Naive B cell (primary cell): ENCODE results near the gene CFL1. TPM values are rescaled to one million over a fixed set of nuclear protein-coding genes. Genes with fewer than 3 reads are reported as not detected.
"Not testable (repeated sequence)": the region's sequence is repeated elsewhere in the genome, so short reads cannot be mapped to it uniquely, and the experiment has no call there.

ENCODE experiments used
- ATAC-seq, 2 donors: fragments of 150-1000 bp; cut with Tn5 transposase; 2 replicates each; pipeline ENCODE4 v1.10.0; 2021; ENCODE audit warnings: low read depth in 2 of 2, mild to moderate bottlenecking in 2 of 2, moderate library complexity in 2 of 2
- DNase-seq: peaks from one replicate; pipeline ENCODE4 v3.0.0; 2022
- H3K27ac Mint-ChIP-seq, 6 donors: one replicate each; pipeline ENCODE4 v1.8.0; 2020 to 2022; ENCODE audit warnings: mild to moderate bottlenecking in 6 of 6, mixed read lengths in 6 of 6, moderate library complexity in 5 of 6, inconsistent platforms in 2 of 6
- H3K27me3 Mint-ChIP-seq, 3 donors: one replicate each; pipeline ENCODE4 v1.8.0; 2021 to 2022; ENCODE audit warnings: mixed read lengths in 3 of 3, mild to moderate bottlenecking in 1 of 3
- H3K36me3 Mint-ChIP-seq, 2 donors: one replicate each; pipeline ENCODE4 v1.8.0; 2020 to 2022; ENCODE audit warnings: mixed read lengths in 2 of 2, inconsistent platforms in 1 of 2, mild to moderate bottlenecking in 1 of 2
- H3K4me1 Mint-ChIP-seq, 3 donors: one replicate each; pipeline ENCODE4 v1.8.0; 2020 to 2022; ENCODE audit warnings: mixed read lengths in 3 of 3, inconsistent platforms in 1 of 3, mild to moderate bottlenecking in 1 of 3, moderate library complexity in 1 of 3
- H3K4me3 Mint-ChIP-seq, 8 donors: one replicate each; pipeline ENCODE4 v1.8.0; 2020 to 2022; ENCODE audit warnings: mild to moderate bottlenecking in 8 of 8, mixed read lengths in 8 of 8, moderate library complexity in 8 of 8, inconsistent platforms in 2 of 8
- H3K9me3 Mint-ChIP-seq, 7 donors: one replicate each; pipeline ENCODE4 v1.8.0; 2020 to 2022; ENCODE audit warnings: mixed read lengths in 7 of 7, mild to moderate bottlenecking in 5 of 7, inconsistent platforms in 2 of 7, moderate library complexity in 1 of 7
- polyA plus RNA-seq, 6 donors: library from polyadenylated mRNA; unstranded; fragments of 300-500 nt; fragmentation: Illumina TruSeq; gene quantifications; one replicate each; pipeline ENCODE4 v1.2.3, GENCODE V29; 2021; ENCODE audit warnings: low read depth in 6 of 6

Gene CFL1
- polyA plus RNA-seq, 6 donors from 2014 or later = 1,822 to 2,570 (median 2,214) TPM

GRCh38 chr11:65894034-65894591, 36.1 kb upstream of the CFL1 start:
- H3K27ac Mint-ChIP-seq = peak overlapping the region in 5 of 6 donors; percentile 74 to 94 (median 83)
- no peaks in the 10 kb centered on the region for H3K9me3 Mint-ChIP-seq
- H3K36me3 Mint-ChIP-seq = no peaks in the 10 kb centered on the region
- peaks cover 0 to 6% (median 5%) of the 10 kb centered on the region in 3 donors for H3K27me3 Mint-ChIP-seq
- ATAC-seq (no peak), DNase-seq (no peak)
- H3K4me1 Mint-ChIP-seq = peaks cover 32 to 57% (median 53%) of the 10 kb centered on the region in 3 donors
- H3K4me3 Mint-ChIP-seq = peak overlapping the region; percentile 76 to 95 (median 90)

GRCh38 chr11:65892661-65893317, 34.8 kb upstream of the CFL1 start:
- Mint-ChIP-seq H3K27ac (peak overlapping the region; percentile 80 to 96 (median 86)), H3K27me3 (no peaks in the 10 kb centered on the region), H3K4me1 (peaks cover 39 to 70% (median 59%) of the 10 kb centered on the region in 3 donors), H3K36me3 (no peaks in the 10 kb centered on the region), H3K9me3 (no peaks in the 10 kb centered on the region), H3K4me3 (peak overlapping the region; percentile 87 to 95 (median 92))
- ATAC-seq = no peak
- no peak for DNase-seq

- not testable (repeated sequence) for H3K36me3 Mint-ChIP-seq, ATAC-seq, H3K27me3 Mint-ChIP-seq, DNase-seq, H3K9me3 Mint-ChIP-seq
- H3K4me1 Mint-ChIP-seq = peaks cover 44 to 76% (median 65%) of the 10 kb centered on the region in 3 donors
- H3K27ac Mint-ChIP-seq = peak overlapping the region; percentile 28 to 96 (median 78)
- peak overlapping the region; percentile 87 to 95 (median 92) for H3K4me3 Mint-ChIP-seq
These were observed 34.2 kb upstream of the CFL1 start for GRCh38 chr11:65892137-65892540.

DNA sequence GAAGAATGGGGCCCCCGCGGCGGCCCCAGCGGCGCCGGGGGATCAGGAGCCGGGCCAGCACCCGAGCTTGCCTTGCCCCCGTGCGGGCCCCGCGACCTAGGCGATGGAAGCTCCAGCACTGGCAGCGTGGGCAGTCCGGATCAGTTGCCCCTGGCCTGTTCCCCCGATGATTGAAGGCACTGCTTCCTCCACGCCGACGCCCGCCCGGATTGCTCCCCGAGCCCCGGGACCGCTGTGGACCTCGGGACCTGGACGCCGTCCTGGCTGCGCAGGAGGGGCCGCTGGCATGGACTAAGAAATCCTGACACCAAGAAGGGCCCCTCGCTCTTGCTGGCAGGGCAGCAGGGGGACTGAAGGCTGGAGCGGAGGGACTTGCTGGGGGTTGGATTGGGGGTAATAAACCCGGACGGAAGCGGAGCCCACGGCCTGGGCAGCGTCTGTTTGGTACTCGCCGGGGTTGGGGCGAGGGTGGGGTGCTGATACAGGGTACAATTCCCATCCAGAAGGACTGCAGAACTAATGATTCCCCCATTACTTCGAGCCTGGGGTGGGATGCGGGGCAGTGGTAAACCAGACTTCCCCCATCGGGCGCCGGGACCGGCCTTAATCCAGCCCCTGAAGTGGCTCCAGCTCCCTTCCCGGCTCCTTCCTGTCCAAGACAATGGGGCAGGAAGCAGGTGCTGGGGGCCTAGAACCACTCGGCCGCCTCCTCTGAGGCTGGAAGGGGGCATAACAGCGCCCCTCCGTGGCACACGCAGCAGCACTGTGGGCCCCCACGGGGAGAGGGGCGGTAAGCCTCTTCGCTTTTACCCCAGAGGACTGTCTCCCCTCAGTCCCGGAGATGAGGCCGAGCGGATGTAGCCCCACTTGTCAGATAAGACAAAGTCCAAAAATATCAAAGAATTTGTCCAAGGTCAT, 33.5 kb upstream of the CFL1 start:
- Mint-ChIP-seq H3K36me3 (no peaks in the 10 kb centered on the region), H3K4me1 (peaks cover 49 to 83% (median 72%) of the 10 kb centered on the region in 3 donors), H3K27me3 (no peaks in the 10 kb centered on the region), H3K4me3 (peak overlapping the region; percentile 87 to 95 (median 92)), H3K27ac (peak overlapping the region; percentile 47 to 96 (median 82)), H3K9me3 (no peaks in the 10 kb centered on the region)
- no peak for DNase-seq
- ATAC-seq = no peak

- Mint-ChIP-seq H3K36me3 (no peaks in the 10 kb centered on the region), H3K9me3 (no peaks in the 10 kb centered on the region), H3K4me3 (peak within 1 kb of the TSS; percentile 90 to 98 (median 95)), H3K27ac (peak within 1 kb of the TSS; percentile 96 to 100 (median 98)), H3K4me1 (peaks cover 51 to 83% (median 76%) of the 10 kb centered on the region in 3 donors), H3K27me3 (no peaks in the 10 kb centered on the region)
- DNase-seq (peak; percentile 98), ATAC-seq (peak; percentile 66 to 70)
These were observed 32.6 kb upstream of the CFL1 start, which contains the start of gene CCDC85B for GRCh38 chr11:65890324-65891218. TSS of gene CCDC85B (plus strand) at chr11:65890673. CDS start at chr11:65890784, 111 bp downstream.

GRCh38 chr11:65888163-65888814, 30.3 kb upstream of the CFL1 start, which contains the start of gene FIBP:
TSS of gene FIBP (minus strand) at chr11:65888471. CDS start at chr11:65888418, 53 bp downstream.
- Mint-ChIP-seq H3K4me3 (peak within 1 kb of the TSS; percentile 90 to 98 (median 95)), H3K27me3 (no peaks in the 10 kb centered on the region), H3K4me1 (peaks cover 56 to 80% (median 78%) of the 10 kb centered on the region in 3 donors), H3K9me3 (no peaks in the 10 kb centered on the region), H3K27ac (peak within 1 kb of the TSS; percentile 96 to 100 (median 98)), H3K36me3 (peaks cover 0 to 4% of the 10 kb centered on the region in 2 donors)
- ATAC-seq (peak; percentile 47 to 53), DNase-seq (peak; percentile 89)

DNA sequence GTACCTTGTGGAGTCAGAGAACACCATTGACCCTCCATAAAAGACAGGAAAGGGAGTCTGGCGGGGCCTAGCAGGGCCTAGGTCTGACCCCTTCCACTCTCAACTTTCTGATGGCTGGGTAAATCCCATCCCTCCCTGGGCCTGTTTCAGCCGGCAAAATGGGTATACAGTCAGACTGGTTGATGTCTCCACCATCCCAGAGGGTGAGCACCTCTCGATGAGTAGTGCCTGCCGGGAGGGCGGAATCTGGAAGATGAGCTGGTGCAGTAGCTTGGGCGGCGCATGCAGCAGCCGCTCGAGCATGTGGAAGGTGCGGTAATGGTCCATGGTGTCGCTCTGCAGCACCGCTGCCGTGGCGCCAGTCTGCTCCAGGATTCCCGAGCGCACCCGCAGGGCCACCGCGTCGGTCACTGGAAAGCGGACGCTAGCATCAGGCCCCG, 29.8 kb upstream of the CFL1 start:
- Mint-ChIP-seq H3K4me1 (peaks cover 54 to 74% (median 73%) of the 10 kb centered on the region in 3 donors), H3K36me3 (peaks cover 0 to 4% of the 10 kb centered on the region in 2 donors)

DNA sequence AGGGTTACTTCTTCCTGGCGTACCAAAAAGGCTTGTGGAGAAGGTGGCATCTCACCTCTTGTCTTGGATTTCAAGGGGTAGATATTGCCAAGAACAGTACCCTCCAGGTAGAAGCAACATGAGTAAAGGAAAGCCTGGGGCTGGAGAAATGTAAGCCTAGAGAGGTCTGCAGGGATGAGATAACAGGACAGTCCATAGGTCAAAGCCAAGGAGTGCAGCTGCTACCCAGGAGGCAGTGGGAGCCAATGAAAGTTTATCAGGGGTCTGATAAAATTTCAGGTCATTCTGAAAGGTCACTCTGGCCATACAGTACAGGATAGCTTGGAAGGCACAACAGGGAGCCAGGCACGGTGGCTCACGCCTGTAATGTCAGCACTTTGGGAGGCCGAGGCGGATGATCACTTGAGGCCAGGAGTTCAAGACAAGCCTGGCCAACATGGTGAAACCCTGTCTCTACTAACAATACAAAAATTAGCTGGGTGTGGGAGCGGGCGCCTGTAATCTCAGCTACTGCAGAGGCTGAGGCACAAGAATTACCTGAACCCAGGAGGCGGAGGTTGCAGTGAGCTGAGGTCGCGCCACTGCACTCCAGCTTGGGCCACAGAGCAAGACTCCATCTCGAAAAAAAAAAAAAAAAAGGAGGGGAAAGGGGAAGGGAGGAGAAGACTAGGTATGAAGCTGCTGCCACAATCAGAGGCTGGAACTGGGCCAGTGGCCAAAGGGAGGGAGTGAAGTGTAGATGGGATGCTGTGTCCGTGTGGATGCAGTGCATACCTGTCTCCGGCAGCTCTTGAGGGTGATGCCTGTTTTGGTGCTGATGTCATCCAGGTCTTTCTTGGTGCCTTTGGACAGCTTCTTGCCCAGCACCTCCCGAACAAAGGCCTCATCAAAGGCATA, 29.1 kb upstream of the CFL1 start:
- DNase-seq (no peak), ATAC-seq (no peak)
- Mint-ChIP-seq H3K4me3 (peak overlapping the region; percentile 90 to 98 (median 95)), H3K27ac (peak overlapping the region; percentile 24 to 100 (median 86)), H3K9me3 (no peaks in the 10 kb centered on the region), H3K36me3 (peaks cover 0 to 4% of the 10 kb centered on the region in 2 donors), H3K27me3 (no peaks in the 10 kb centered on the region), H3K4me1 (peaks cover 48 to 68% (median 66%) of the 10 kb centered on the region in 3 donors)

More for the DNA sequence above, 29.8 kb upstream of the CFL1 start:
- Mint-ChIP-seq H3K27me3 (no peaks in the 10 kb centered on the region), H3K9me3 (no peaks in the 10 kb centered on the region), H3K27ac (peak overlapping the region; percentile 24 to 100 (median 96)), H3K4me3 (peak overlapping the region; percentile 90 to 98 (median 95))
- no peak for DNase-seq
- ATAC-seq = no peak

- peak overlapping the region in 1 of 6 donors; percentile 48 for H3K27ac Mint-ChIP-seq
- H3K4me3 Mint-ChIP-seq = peak overlapping the region in 6 of 8 donors; percentile 44 to 97 (median 93)
- H3K36me3 Mint-ChIP-seq = peaks cover 0 to 4% of the 10 kb centered on the region in 2 donors
- ATAC-seq (no peak), DNase-seq (no peak)
- peaks cover 44 to 61% (median 60%) of the 10 kb centered on the region in 3 donors for H3K4me1 Mint-ChIP-seq
- no peaks in the 10 kb centered on the region for H3K9me3 Mint-ChIP-seq
- no peaks in the 10 kb centered on the region for H3K27me3 Mint-ChIP-seq
These were observed 28.0 kb upstream of the CFL1 start for GRCh38 chr11:65885808-65886536.

GRCh38 chr11:65885231-65885630, 27.3 kb upstream of the CFL1 start:
- Mint-ChIP-seq H3K4me3 (peak overlapping the region in 3 of 8 donors; percentile 47 to 70 (median 57)), H3K27me3 (no peaks in the 10 kb centered on the region), H3K4me1 (peaks cover 49 to 63% (median 61%) of the 10 kb centered on the region in 3 donors), H3K9me3 (no peaks in the 10 kb centered on the region), H3K36me3 (peaks cover 0 to 4% of the 10 kb centered on the region in 2 donors), H3K27ac (peak overlapping the region in 4 of 6 donors; percentile 38 to 73 (median 61))
- DNase-seq (no peak), ATAC-seq (no peak)
